T-helper 2 cell treated with Interferon-gamma antibody and Interleukin-4, amounts not matched to agents 5 μg/mL and 100 μg/mL, for 36 hours (primary cell): ENCODE data around the gene MDC1.
"Not testable (repeated sequence)": the region's sequence is repeated elsewhere in the genome, so short reads cannot be mapped to it uniquely, and the experiment has no call there.

Source experiments
- DNase-seq: peaks from one replicate; pipeline ENCODE4 v3.0.0; 2021; ENCODE audit warnings: low spot score
- H3K27ac Mint-ChIP-seq: one replicate; pipeline ENCODE4 v1.8.0; 2021; ENCODE audit warnings: mild to moderate bottlenecking, mixed read lengths
- H3K27me3 Mint-ChIP-seq: one replicate; pipeline ENCODE4 v1.8.0; 2021; ENCODE audit warnings: low read depth, mixed read lengths
- H3K36me3 Mint-ChIP-seq: one replicate; pipeline ENCODE4 v1.8.0; 2021; ENCODE audit warnings: low read depth, mixed read lengths
- H3K4me1 Mint-ChIP-seq: one replicate; pipeline ENCODE4 v1.8.0; 2021; ENCODE audit warnings: low read depth, mixed read lengths
- H3K4me3 Mint-ChIP-seq: one replicate; pipeline ENCODE4 v1.8.0; 2022; ENCODE audit warnings: mild to moderate bottlenecking, moderate library complexity, mixed read lengths
- H3K9me3 Mint-ChIP-seq: one replicate; pipeline ENCODE4 v1.8.0; 2021; ENCODE audit warnings: mixed read lengths

Gene MDC1, protein sequence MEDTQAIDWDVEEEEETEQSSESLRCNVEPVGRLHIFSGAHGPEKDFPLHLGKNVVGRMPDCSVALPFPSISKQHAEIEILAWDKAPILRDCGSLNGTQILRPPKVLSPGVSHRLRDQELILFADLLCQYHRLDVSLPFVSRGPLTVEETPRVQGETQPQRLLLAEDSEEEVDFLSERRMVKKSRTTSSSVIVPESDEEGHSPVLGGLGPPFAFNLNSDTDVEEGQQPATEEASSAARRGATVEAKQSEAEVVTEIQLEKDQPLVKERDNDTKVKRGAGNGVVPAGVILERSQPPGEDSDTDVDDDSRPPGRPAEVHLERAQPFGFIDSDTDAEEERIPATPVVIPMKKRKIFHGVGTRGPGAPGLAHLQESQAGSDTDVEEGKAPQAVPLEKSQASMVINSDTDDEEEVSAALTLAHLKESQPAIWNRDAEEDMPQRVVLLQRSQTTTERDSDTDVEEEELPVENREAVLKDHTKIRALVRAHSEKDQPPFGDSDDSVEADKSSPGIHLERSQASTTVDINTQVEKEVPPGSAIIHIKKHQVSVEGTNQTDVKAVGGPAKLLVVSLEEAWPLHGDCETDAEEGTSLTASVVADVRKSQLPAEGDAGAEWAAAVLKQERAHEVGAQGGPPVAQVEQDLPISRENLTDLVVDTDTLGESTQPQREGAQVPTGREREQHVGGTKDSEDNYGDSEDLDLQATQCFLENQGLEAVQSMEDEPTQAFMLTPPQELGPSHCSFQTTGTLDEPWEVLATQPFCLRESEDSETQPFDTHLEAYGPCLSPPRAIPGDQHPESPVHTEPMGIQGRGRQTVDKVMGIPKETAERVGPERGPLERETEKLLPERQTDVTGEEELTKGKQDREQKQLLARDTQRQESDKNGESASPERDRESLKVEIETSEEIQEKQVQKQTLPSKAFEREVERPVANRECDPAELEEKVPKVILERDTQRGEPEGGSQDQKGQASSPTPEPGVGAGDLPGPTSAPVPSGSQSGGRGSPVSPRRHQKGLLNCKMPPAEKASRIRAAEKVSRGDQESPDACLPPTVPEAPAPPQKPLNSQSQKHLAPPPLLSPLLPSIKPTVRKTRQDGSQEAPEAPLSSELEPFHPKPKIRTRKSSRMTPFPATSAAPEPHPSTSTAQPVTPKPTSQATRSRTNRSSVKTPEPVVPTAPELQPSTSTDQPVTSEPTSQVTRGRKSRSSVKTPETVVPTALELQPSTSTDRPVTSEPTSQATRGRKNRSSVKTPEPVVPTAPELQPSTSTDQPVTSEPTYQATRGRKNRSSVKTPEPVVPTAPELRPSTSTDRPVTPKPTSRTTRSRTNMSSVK (N-terminal part only)

DNA sequence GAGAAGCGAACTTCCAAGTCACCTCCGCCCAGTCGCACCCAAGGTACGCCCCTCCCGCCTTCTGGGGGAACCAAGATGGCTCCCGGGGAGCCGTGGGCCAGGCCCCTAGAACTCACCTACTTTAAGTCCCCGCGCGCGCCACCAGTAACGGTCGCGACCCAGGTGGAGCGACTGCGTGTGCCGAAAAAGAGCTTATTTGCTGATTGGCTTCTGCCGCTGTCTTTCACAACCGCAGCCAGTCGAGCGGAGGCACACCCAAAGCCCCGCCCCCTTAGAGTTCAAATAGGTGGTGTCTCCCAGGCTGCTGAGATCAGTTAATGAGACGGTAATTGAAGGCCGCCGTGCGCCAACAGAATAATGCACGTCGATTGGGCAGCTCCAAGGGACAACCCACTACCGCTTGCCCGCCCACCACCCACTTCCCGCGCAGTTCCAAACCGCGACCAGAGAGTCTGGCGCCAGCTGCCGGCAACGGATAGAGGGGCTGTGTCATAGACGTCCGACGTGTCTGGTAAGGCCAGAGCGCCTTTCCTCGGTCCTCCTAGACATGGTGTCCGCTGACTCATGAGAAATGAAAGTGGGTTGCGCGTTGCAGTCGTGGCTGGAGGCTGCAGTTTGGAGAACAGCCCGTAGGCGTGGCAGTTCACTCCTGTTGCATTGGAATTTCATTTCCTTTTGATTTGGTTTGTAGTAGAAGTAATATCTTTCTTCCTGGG is at the start of gene MDC1:
Gene MDC1 (minus strand): TSS at position 153 of the 716 bp plus-strand sequence. CDS start 2,106 bp downstream, outside the sequence.
- peak; percentile 100 for DNase-seq
- Mint-ChIP-seq H3K27me3 (peaks cover 4% of the 10 kb centered on the region), H3K9me3 (no peaks in the 10 kb centered on the region), H3K27ac (peak within 1 kb of the TSS; percentile 98), H3K36me3 (peaks cover 65% of the 10 kb centered on the region), H3K4me1 (peaks cover 47% of the 10 kb centered on the region), H3K4me3 (peak within 1 kb of the TSS; percentile 93)

DNA sequence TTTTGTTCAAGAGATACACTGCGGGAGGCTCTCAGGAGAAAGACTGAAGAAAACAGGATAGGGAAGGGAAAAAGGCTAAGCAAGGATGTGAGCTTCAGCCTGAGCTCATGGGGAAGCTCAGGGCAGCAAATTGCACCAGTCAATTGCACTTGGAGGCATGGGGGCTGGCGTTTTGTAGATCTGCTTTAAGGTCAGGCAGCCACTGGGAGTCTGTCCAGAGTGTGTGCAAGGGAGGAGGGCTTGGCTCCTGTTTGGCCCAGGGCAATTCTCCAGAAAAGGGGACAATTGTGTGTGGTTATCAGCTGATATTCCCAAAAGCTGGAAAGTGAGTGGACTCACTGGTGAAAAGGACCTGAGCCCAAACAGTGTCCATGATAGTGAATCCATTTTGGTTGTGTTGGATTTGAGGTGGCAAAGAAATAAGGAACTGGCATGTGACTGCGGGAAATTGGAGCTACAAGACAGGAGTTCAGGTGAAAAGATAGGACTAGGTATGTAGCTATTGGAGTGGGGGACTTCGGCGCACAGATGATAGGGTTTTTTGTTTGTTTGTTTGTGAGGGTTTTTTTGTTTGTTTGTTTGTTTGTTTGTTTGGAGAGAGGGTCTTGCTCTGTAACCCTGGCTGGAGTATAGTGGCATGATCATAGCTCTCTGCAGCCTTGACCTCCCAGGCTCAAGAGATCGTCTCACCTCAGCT is 49.5 kb upstream of the MDC1 start:
- DNase-seq = no peak
- Mint-ChIP-seq H3K27me3 (no peaks in the 10 kb centered on the region), H3K9me3 (no peaks in the 10 kb centered on the region), H3K27ac (no peak overlapping the region), H3K36me3 (no peaks in the 10 kb centered on the region), H3K4me3 (no peak overlapping the region), H3K4me1 (peaks cover 58% of the 10 kb centered on the region)

DNA sequence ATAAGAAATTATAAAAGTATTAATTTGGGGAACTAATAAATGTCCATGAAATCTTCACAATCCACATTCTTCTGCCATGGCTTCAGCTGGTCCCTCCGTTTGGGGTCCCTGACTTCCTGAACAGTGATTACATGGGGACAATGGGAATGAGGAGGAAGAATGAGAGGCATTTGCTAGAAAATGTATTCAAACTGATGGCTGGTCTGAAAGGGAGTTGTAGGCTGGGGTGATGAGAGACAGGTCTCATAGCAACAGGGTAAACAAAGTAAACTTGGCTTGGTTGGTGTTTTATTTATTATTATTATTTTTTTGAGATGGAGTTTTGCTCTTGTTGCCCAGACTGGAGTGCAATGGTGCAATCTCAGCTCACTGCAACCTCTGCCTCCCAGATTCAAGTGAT is 48.4 kb upstream of the MDC1 start:
- not testable (repeated sequence) for H3K9me3 Mint-ChIP-seq, H3K27me3 Mint-ChIP-seq, DNase-seq, H3K4me3 Mint-ChIP-seq, H3K27ac Mint-ChIP-seq, H3K36me3 Mint-ChIP-seq
- H3K4me1 Mint-ChIP-seq = peaks cover 54% of the 10 kb centered on the region

DNA sequence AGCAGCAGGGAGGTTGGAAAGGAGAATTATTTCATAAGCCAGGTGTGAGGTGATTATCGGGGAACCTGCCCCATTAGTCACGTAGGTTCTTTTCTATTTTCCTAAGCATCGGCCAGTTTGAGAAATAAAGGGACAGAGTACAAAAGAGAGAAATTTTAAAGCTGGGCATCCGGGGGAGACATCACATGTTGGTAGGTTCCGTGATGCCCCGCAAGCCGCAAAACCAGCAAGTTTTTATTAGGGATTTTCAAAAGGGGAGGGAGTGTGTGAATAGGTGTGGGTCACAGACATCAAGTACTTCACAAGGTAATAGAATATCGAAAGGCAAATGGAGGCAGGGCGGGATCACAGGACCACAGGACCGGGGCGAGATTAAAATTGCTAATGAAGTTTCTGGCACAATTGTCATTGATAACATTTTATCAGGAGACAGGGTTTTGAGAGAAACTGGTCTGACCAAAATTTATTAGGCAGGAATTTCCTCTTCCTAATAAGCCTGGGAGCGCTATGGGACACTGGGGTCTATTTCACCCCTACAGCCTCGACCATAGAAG is 47.5 kb upstream of the MDC1 start:
- not testable (repeated sequence) for H3K4me3 Mint-ChIP-seq, H3K27me3 Mint-ChIP-seq, H3K36me3 Mint-ChIP-seq, H3K27ac Mint-ChIP-seq, H3K9me3 Mint-ChIP-seq, DNase-seq
- peaks cover 45% of the 10 kb centered on the region for H3K4me1 Mint-ChIP-seq

DNA sequence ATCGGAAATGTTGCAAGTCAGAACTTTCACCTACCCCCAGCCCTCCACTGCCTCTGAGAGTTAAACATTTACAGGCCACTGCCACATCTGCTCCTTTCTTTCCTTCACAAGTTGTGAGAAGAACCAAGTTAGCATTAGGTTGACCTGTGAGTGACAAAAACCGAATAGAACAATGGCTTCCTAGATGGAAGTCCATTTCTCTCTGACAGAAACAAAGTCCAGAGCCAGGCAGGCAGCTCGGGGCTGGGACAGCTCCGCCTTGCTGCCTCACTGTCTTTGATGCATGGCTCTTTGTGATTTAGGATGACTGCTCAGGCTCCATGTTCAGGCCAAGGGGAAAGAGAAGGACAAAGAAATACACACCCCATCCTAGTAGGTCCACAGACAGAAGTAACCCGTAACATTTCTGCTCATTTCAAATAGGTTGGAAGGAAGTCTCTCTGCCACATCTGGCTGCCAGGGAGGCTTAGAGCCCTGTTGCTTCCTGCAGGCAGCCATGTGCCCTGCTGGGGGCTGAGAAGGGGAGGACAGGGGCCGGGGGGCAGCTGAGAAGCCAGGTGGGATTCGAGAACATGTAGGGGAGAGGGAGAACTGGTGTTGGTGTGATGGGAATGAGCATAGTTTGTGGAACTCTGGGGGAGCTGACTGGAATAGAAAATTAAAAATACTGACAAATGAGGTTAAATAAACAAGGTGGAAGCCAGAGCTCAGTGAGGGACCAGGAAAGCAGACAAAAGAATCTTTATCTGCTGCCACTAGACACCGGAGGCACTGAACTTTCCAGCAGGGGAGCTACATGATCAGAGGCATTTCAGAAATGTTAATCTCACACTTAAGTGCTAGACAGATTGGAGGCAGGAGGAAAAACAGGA is 46.8 kb upstream of the MDC1 start:
- Mint-ChIP-seq H3K4me1 (peaks cover 41% of the 10 kb centered on the region), H3K27ac (peak overlapping the region; percentile 34), H3K27me3 (no peaks in the 10 kb centered on the region), H3K36me3 (no peaks in the 10 kb centered on the region), H3K9me3 (no peaks in the 10 kb centered on the region), H3K4me3 (peak overlapping the region; percentile 16)
- no peak for DNase-seq

DNA sequence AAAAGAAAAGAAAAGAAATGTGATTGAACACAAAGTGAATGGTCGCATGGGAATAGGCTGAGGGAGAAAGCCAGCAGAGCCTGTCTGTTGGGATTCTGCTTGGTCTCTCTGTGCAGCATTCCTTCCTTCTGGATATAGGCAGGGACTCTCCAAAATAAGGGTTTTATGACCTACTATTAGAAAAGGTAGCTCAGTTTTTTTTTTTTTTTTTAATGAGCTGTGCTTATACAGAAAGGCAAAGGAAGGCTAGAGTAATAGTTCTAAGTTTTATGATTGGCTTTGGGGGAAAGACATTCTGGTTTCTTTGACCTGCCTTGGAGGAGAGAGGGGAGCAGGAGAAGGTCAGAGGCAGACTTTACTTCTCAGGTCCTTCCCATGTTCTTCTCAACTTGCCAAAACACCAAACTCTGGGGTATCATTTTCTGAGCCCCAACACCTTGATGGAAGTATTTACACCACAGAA is 46.1 kb upstream of the MDC1 start:
- DNase-seq = no peak
- Mint-ChIP-seq H3K4me1 (peaks cover 34% of the 10 kb centered on the region), H3K27me3 (no peaks in the 10 kb centered on the region), H3K9me3 (no peaks in the 10 kb centered on the region), H3K36me3 (no peaks in the 10 kb centered on the region), H3K27ac (peak overlapping the region; percentile 34), H3K4me3 (no peak overlapping the region)

DNA sequence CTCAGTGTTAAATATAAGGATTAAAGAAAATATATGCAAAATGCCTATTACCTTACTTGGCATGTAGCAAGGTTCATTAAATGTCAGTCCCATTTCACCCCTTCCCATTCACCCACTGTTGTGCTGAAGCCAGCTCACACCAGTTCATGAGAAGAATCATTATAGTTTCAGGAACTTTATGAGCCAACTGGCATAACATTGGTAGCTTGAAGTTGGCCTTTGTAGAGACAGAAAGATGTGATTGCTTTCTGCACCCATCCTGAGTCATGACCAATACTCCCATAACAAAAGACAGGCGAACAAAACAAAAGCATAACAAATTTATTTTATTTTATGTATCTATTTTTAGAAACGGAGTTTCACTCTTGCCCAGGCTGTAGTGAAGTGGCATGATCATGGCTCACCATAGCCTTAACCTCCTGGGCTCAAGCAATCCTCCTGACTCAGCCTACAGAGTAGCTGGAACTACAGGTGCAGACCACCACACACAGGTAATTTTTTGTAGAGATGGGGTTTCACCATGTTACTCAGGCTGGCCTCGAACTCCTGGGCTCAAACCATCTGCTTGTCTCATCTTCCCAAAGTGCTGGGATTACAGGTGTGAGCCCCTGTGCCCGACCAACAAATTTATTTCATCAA is 44.8 kb upstream of the MDC1 start:
- DNase-seq = no peak
- H3K36me3 Mint-ChIP-seq = no peaks in the 10 kb centered on the region
- no peaks in the 10 kb centered on the region for H3K27me3 Mint-ChIP-seq
- H3K4me3 Mint-ChIP-seq = no peak overlapping the region
- H3K27ac Mint-ChIP-seq = no peak overlapping the region
- H3K9me3 Mint-ChIP-seq = no peaks in the 10 kb centered on the region
- peaks cover 31% of the 10 kb centered on the region for H3K4me1 Mint-ChIP-seq

DNA sequence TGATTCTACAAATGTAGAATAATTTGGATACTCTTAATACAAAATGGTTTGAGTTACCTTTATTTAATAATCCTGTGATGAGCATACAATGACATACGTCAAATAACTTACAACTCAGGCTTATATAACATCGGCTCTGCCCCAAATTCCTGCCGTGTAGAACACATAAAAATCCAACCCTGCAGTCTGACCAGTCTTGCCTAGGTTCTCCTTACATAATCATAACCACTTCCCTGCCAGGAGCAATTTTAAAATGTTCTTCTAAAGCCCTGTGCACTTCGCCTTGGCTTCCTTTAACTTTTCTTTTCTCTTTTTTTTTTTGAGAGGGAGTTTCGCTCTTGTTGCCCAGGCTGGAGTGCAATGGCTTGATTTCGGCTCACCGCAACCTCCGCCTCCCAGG is 43.5 kb upstream of the MDC1 start:
- H3K4me1 Mint-ChIP-seq = peaks cover 23% of the 10 kb centered on the region
- H3K27ac Mint-ChIP-seq = no peak overlapping the region
- no peak overlapping the region for H3K4me3 Mint-ChIP-seq
- no peaks in the 10 kb centered on the region for H3K36me3 Mint-ChIP-seq
- no peak for DNase-seq
- no peaks in the 10 kb centered on the region for H3K27me3 Mint-ChIP-seq
- H3K9me3 Mint-ChIP-seq = no peaks in the 10 kb centered on the region

DNA sequence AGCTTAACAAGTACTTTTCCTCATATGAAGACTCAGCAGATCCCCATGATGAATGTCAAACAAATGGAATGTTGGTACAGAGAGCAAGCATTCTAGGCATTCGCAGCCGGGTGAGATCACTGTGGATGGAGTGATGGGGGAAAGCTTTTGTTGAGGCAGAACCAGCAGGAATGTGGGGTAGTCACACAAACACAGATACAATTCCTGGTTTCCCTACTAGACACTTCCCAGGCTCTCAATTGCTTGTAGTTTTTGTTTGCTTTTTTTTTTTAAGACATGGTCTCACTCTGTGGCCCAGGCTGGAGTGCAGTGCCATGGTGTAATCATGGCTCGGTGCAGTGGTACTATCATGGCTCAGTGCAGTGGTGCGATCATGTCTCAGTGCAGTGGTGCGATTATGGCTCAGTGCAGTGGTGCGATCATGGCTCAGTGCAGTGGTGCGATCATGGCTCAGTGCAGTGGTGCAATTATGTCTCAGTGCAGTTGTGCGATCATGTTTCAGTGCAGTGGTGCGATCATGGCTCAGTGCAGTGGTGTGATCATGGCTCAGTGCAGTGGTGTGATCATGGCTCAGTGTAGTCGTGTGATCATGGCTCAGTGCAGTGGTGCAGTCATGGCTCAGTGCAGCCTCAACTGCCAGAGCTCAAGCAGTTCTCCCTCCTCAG is 42.6 kb upstream of the MDC1 start:
- no peaks in the 10 kb centered on the region for H3K36me3 Mint-ChIP-seq
- no peak overlapping the region for H3K27ac Mint-ChIP-seq
- no peaks in the 10 kb centered on the region for H3K9me3 Mint-ChIP-seq
- no peak for DNase-seq
- H3K4me1 Mint-ChIP-seq = peaks cover 23% of the 10 kb centered on the region
- H3K27me3 Mint-ChIP-seq = no peaks in the 10 kb centered on the region
- no peak overlapping the region for H3K4me3 Mint-ChIP-seq

DNA sequence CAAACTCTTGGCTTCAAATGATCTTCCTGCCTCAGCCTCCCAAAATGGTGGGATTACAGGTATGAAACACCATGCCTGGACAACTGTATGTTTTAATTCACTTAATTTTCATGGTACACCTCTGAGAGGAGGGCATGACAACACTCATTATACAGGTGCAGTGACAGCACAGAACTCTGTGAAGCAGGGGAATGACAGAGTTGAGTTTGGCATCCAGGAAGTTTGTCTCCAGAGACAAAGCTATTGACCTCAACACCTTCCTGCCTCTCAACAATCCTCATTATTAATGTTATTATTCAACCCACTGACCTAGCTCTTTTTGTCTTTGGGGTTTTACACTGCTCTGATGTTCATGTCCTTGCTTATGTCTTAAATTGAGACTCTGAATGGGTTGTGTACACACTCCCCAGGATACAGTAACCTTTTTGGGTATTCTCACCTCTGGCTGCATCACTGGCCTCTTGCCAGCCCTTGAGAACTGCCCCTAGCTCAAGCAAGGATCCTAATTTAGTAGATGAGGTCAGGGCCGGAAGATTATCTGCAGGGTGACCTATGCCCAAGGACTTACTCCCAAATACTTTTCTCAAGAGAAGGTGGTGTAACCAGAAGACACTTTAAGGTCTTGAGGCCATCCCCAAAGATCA is 40.3 kb upstream of the MDC1 start:
- no peak for DNase-seq
- Mint-ChIP-seq H3K4me3 (no peak overlapping the region), H3K36me3 (no peaks in the 10 kb centered on the region), H3K9me3 (no peaks in the 10 kb centered on the region), H3K27ac (no peak overlapping the region), H3K27me3 (no peaks in the 10 kb centered on the region), H3K4me1 (peaks cover 9% of the 10 kb centered on the region)
